ENCODE data around the gene CAND2. TPM values are rescaled to one million over a fixed set of nuclear protein-coding genes. Genes with fewer than 3 reads are reported as not detected.

Gene CAND2
- total RNA-seq, 1 donor from 2014 or later: 11.3 TPM

DNA sequence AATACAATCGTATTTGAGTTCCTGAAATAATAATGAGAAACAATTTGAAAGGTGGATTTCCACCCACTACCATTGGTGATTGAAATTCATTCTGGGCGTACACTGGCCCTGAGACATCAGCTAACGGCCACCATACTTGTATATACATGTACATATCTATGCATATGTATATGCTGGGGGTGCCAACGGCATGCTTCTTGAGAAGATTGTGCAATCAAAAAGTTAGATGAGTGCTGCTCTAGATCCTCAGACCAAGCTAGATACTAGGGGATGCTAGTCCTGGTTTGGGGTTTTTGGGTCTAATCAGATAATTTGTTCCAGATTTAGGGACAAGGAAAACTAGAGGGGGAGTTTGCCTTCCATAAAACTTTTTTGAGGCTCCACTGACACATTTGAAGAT is 40.3 kb upstream of the CAND2 start:
- TF ChIP-seq, protein P1, sequence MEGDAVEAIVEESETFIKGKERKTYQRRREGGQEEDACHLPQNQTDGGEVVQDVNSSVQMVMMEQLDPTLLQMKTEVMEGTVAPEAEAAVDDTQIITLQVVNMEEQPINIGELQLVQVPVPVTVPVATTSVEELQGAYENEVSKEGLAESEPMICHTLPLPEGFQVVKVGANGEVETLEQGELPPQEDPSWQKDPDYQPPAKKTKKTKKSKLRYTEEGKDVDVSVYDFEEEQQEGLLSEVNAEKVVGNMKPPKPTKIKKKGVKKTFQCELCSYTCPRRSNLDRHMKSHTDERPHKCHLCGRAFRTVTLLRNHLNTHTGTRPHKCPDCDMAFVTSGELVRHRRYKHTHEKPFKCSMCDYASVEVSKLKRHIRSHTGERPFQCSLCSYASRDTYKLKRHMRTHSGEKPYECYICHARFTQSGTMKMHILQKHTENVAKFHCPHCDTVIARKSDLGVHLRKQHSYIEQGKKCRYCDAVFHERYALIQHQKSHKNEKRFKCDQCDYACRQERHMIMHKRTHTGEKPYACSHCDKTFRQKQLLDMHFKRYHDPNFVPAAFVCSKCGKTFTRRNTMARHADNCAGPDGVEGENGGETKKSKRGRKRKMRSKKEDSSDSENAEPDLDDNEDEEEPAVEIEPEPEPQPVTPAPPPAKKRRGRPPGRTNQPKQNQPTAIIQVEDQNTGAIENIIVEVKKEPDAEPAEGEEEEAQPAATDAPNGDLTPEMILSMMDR (IDR thresholded peaks at IDR 0.05): no peak
- Mint-ChIP-seq H3K4me3 (ENCODE audit: unreplicated experiment) (no peak overlapping the region), H3K27ac (ENCODE audit: unreplicated experiment) (no peak overlapping the region), H3K36me3 (ENCODE audit: low read depth) (no peaks in the 10 kb centered on the region), H3K4me1 (ENCODE audit: low read depth) (peaks cover 31% of the 10 kb centered on the region), H3K27me3 (ENCODE audit: low read depth) (no peaks in the 10 kb centered on the region), H3K9me3 (ENCODE audit: low read depth) (no peaks in the 10 kb centered on the region)
- DNase-seq (ENCODE audit: low spot score): no peak

DNA sequence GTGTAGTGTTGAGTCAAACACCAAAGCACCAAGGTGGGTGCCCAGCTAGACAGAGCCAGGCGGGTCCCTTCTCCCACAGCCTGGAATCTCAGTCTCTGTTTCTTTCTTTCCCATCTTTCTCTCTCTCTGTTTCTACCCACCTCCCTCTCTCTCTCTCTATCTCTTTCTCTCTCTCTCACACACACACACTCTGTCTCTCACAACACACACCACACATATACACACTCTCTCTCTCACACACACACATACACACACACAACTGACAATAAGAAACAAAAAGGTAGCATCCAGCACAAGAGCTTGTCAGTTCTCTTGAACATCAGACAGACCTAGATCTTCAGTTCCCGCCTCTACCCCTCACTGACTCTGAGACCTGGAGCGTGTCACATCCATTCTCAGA is 39.8 kb upstream of the CAND2 start:
- DNase-seq (ENCODE audit: low spot score): no peak
- H3K36me3 Mint-ChIP-seq (ENCODE audit: low read depth): no peaks in the 10 kb centered on the region
- peaks cover 27% of the 10 kb centered on the region for H3K4me1 Mint-ChIP-seq (ENCODE audit: low read depth)
- H3K4me3 Mint-ChIP-seq (ENCODE audit: unreplicated experiment): no peak overlapping the region
- H3K27ac Mint-ChIP-seq (ENCODE audit: unreplicated experiment): no peak overlapping the region
- H3K9me3 Mint-ChIP-seq (ENCODE audit: low read depth): no peaks in the 10 kb centered on the region
- H3K27me3 Mint-ChIP-seq (ENCODE audit: low read depth): no peaks in the 10 kb centered on the region
- TF ChIP-seq, protein P1 (IDR thresholded peaks at IDR 0.05): no peak

DNA sequence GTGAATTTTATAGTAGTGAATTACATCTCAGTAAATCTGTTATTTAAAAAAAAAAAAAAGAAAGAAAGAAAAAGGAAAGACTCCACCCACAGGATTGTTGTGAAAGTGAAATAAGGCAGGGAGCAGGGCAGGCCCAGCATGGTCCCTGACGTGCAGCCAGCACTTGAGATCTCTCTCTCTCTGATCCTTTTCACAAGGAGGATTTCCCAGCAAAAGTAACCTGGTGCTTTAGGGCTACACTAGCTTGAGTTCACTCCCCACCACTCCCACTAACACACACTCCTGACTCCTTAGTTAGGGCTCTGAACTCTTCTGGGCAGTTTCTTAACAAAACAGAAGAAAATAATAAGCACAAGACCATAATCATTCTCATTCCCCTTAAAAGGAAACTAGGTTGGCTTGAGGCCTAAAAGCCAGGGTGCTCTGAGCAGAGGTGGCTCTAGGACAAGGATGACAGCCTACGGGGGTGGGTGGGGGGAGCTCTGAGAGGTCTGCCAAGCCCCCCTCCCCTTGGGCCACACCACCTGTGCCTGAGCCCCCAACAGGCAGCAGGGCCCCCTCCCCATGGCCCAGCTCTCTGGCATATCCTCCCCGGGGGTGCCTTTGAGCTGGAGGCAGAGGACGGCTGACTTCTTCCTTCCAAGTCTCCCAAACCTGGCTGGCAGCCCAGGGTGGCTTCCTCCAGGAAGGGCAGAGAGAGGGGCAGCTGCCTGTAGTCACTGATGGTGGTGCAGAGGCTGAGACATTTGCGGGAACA is 38.3 kb upstream of the CAND2 start:
- H3K9me3 Mint-ChIP-seq (ENCODE audit: low read depth): no peaks in the 10 kb centered on the region
- TF ChIP-seq, protein P1 (IDR thresholded peaks at IDR 0.05): peak; percentile 53
- no peaks in the 10 kb centered on the region for H3K27me3 Mint-ChIP-seq (ENCODE audit: low read depth)
- H3K4me3 Mint-ChIP-seq (ENCODE audit: unreplicated experiment): no peak overlapping the region
- H3K27ac Mint-ChIP-seq (ENCODE audit: unreplicated experiment): peak overlapping the region; percentile 90
- H3K4me1 Mint-ChIP-seq (ENCODE audit: low read depth): peaks cover 25% of the 10 kb centered on the region
- DNase-seq (ENCODE audit: low spot score): peak; percentile 72
- H3K36me3 Mint-ChIP-seq (ENCODE audit: low read depth): no peaks in the 10 kb centered on the region

DNA sequence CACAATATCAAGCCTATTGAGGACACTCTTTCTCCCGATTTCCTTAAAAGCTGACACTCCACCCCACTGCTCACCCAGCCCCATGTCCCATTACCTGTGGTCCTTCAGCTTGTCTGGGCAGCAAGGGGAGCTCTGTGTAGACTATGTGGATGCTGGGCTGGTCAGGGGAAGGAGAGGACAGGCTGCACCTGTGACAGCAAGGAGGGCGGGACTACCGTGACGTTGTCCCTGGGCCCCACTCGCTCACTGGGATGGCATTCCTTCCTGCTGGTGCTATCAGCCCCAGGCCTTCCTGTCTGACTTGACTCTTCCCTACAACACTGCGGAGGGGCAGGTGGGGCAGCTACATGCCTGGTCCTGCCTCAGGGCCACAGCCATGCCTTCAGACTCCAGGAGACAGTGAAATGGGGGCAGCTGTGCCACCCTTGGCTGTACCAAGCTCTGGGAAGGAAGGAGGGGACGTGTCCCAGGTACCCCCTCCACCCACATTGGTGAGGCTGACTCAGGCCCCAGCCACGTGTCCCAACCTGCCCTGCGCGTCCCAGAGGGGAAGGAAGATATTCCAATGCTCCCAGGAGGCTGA is 37.3 kb upstream of the CAND2 start, which contains the start of gene TMEM40:
Gene TMEM40 (minus strand): TSS at position 163 of the 583 bp plus-strand sequence. CDS start 9,427 bp downstream, outside the sequence.
- H3K27me3 Mint-ChIP-seq (ENCODE audit: low read depth): no peaks in the 10 kb centered on the region
- peak within 1 kb of the TSS; percentile 90 for H3K27ac Mint-ChIP-seq (ENCODE audit: unreplicated experiment)
- H3K4me3 Mint-ChIP-seq (ENCODE audit: unreplicated experiment): no peak within 1 kb of the TSS
- no peaks in the 10 kb centered on the region for H3K36me3 Mint-ChIP-seq (ENCODE audit: low read depth)
- H3K9me3 Mint-ChIP-seq (ENCODE audit: low read depth): no peaks in the 10 kb centered on the region
- TF ChIP-seq, protein P1 (IDR thresholded peaks at IDR 0.05): no peak
- peak; percentile 67 for DNase-seq (ENCODE audit: low spot score)
- H3K4me1 Mint-ChIP-seq (ENCODE audit: low read depth): peaks cover 29% of the 10 kb centered on the region

GRCh38 chr3:12759693-12760565 is 36.6 kb upstream of the CAND2 start:
- Mint-ChIP-seq H3K4me3 (ENCODE audit: unreplicated experiment) (no peak overlapping the region), H3K9me3 (ENCODE audit: low read depth) (no peaks in the 10 kb centered on the region)

More at GRCh38 chr3:12759693-12760565, 36.6 kb upstream of the CAND2 start:
- DNase-seq (ENCODE audit: low spot score): peak; percentile 67
- Mint-ChIP-seq H3K27ac (ENCODE audit: unreplicated experiment) (no peak overlapping the region), H3K4me1 (ENCODE audit: low read depth) (peaks cover 29% of the 10 kb centered on the region), H3K27me3 (ENCODE audit: low read depth) (no peaks in the 10 kb centered on the region), H3K36me3 (ENCODE audit: low read depth) (no peaks in the 10 kb centered on the region)
- TF ChIP-seq, protein P1 (IDR thresholded peaks at IDR 0.05): no peak

Measured in chondrocyte (in vitro differentiated cells).